ENCODE results near the gene C3orf70.

Gene C3orf70

GRCh38 chr3:185089751-185090150, 63.1 kb downstream of the C3orf70 start:
- TF ChIP-seq ZBTB10 (tag by site-specific recombination; IDR thresholded peaks at IDR 0.05) (no peak), RBAK (tag by site-specific recombination; IDR thresholded peaks at IDR 0.05) (no peak), ZBTB6 (tag by site-specific recombination; IDR thresholded peaks at IDR 0.05) (no peak), ZNF580 (tag by site-specific recombination; IDR thresholded peaks at IDR 0.05) (no peak), ZNF549 (tag by site-specific recombination; IDR thresholded peaks at IDR 0.05) (no peak), ZNF843 (tag by site-specific recombination; IDR thresholded peaks at IDR 0.05) (no peak), ZNF174 (tag by site-specific recombination; IDR thresholded peaks at IDR 0.05) (no peak)
- Histone ChIP-seq H3K36me3 (ENCODE audit: control insufficient read depth in 2 of 2, insufficient read depth in 1 of 2, low read length in 2 of 2) (no peaks in the 10 kb centered on the region), H3K4me1 (ENCODE audit: control insufficient read depth, insufficient read depth, low read length) (no peaks in the 10 kb centered on the region), H3K9me3 (ENCODE audit: control insufficient read depth, insufficient read depth, low read depth, low read length) (no peaks in the 10 kb centered on the region), H3K27ac (ENCODE audit: extremely low read depth, low read depth, low read length) (no peak overlapping the region), H3K4me3 (ENCODE audit: low read depth, low read length) (no peak overlapping the region)
- ChIA-PET POLR2A (no interaction called here), CTCF (interaction anchor here (0.6 to 0.7 kb wide), 2 partner anchors 20 to 63 kb away, joined by 3 to 4 read pairs; partner anchors contain the start of gene C3orf70)

GRCh38 chr3:185089343-185089742, 63.5 kb downstream of the C3orf70 start:
- no peaks in the 10 kb centered on the region for H3K9me3 ChIP-seq (ENCODE audit: control insufficient read depth, insufficient read depth, low read depth, low read length)
- H3K4me1 ChIP-seq (ENCODE audit: control insufficient read depth, insufficient read depth, low read length): no peaks in the 10 kb centered on the region
- no peaks in the 10 kb centered on the region for H3K36me3 ChIP-seq (ENCODE audit: control insufficient read depth in 2 of 2, insufficient read depth in 1 of 2, low read length in 2 of 2)
- TF ChIP-seq, protein P1, sequence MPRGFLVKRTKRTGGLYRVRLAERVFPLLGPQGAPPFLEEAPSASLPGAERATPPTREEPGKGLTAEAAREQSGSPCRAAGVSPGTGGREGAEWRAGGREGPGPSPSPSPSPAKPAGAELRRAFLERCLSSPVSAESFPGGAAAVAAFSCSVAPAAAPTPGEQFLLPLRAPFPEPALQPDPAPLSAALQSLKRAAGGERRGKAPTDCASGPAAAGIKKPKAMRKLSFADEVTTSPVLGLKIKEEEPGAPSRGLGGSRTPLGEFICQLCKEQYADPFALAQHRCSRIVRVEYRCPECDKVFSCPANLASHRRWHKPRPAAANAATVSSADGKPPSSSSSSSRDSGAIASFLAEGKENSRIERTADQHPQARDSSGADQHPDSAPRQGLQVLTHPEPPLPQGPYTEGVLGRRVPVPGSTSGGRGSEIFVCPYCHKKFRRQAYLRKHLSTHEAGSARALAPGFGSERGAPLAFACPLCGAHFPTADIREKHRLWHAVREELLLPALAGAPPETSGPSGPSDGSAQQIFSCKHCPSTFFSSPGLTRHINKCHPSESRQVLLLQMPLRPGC (tag by site-specific recombination; IDR thresholded peaks at IDR 0.05): no peak
- TF ChIP-seq ZNF311 (tag by site-specific recombination; IDR thresholded peaks at IDR 0.05; ENCODE audit: borderline replicate concordance) (no peak), SETDB1 (IDR thresholded peaks at IDR 0.05; ENCODE audit: insufficient read length, low read length) (no peak), ZNF624 (tag by site-specific recombination; IDR thresholded peaks at IDR 0.05) (no peak), ZNF621 (tag by site-specific recombination; IDR thresholded peaks at IDR 0.05) (no peak), ZFP3 (tag by site-specific recombination; IDR thresholded peaks at IDR 0.05; ENCODE audit: low read depth) (no peak), ZNF24 (tag by site-specific recombination; IDR thresholded peaks at IDR 0.05) (no peak)
- TF ChIP-seq, protein P2, sequence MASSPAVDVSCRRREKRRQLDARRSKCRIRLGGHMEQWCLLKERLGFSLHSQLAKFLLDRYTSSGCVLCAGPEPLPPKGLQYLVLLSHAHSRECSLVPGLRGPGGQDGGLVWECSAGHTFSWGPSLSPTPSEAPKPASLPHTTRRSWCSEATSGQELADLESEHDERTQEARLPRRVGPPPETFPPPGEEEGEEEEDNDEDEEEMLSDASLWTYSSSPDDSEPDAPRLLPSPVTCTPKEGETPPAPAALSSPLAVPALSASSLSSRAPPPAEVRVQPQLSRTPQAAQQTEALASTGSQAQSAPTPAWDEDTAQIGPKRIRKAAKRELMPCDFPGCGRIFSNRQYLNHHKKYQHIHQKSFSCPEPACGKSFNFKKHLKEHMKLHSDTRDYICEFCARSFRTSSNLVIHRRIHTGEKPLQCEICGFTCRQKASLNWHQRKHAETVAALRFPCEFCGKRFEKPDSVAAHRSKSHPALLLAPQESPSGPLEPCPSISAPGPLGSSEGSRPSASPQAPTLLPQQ (tag by site-specific recombination; IDR thresholded peaks at IDR 0.05): no peak
- POLR2A ChIA-PET: no interaction called here
- CTCF ChIA-PET: interaction anchor here (0.6 to 0.7 kb wide), 3 partner anchors 20 to 67 kb away, joined by 3 to 4 read pairs (median 4); partner anchors contain the start of gene C3orf70
- no peak overlapping the region for H3K4me3 ChIP-seq (ENCODE audit: low read depth, low read length)
- H3K27ac ChIP-seq (ENCODE audit: extremely low read depth, low read depth, low read length): no peak overlapping the region

DNA sequence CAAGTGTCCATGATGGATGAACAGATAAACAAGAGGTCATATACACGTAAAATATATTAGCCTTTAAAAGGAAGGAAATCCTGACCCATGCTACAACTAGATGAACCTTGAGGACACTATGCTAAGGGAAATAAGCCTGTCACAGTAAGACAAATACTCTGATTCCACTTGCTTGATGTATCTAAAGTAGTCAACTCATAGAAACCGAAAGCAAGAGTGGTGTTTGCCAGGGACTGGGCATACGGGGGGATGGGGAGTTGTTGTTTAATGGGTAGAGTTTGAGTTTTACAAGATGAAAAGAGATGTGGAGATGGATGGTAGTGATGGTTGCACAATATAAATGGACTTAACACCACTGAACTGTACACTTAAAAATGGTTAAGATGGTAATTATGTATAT, 65.4 kb downstream of the C3orf70 start:
- CTCF ChIA-PET: no interaction called here
- POLR2A ChIA-PET: no interaction called here

More for the DNA sequence above, 65.4 kb downstream of the C3orf70 start:
- Histone ChIP-seq H3K36me3 (ENCODE audit: control insufficient read depth in 2 of 2, insufficient read depth in 1 of 2, low read length in 2 of 2) (no peaks in the 10 kb centered on the region), H3K4me1 (ENCODE audit: control insufficient read depth, insufficient read depth, low read length) (no peaks in the 10 kb centered on the region), H3K4me3 (ENCODE audit: low read depth, low read length) (no peak overlapping the region), H3K27ac (ENCODE audit: extremely low read depth, low read depth, low read length) (no peak overlapping the region), H3K9me3 (ENCODE audit: control insufficient read depth, insufficient read depth, low read depth, low read length) (no peaks in the 10 kb centered on the region)
- TF ChIP-seq ZNF2 (tag by site-specific recombination; IDR thresholded peaks at IDR 0.05): no peak
- no peak for TF ChIP-seq ZNF404 (tag by site-specific recombination; IDR thresholded peaks at IDR 0.05)
- TF ChIP-seq ZNF10 (tag by site-specific recombination; IDR thresholded peaks at IDR 0.05): no peak
- TF ChIP-seq SCRT1 (tag by site-specific recombination; IDR thresholded peaks at IDR 0.05; ENCODE audit: borderline replicate concordance): no peak
- TF ChIP-seq, protein P3, sequence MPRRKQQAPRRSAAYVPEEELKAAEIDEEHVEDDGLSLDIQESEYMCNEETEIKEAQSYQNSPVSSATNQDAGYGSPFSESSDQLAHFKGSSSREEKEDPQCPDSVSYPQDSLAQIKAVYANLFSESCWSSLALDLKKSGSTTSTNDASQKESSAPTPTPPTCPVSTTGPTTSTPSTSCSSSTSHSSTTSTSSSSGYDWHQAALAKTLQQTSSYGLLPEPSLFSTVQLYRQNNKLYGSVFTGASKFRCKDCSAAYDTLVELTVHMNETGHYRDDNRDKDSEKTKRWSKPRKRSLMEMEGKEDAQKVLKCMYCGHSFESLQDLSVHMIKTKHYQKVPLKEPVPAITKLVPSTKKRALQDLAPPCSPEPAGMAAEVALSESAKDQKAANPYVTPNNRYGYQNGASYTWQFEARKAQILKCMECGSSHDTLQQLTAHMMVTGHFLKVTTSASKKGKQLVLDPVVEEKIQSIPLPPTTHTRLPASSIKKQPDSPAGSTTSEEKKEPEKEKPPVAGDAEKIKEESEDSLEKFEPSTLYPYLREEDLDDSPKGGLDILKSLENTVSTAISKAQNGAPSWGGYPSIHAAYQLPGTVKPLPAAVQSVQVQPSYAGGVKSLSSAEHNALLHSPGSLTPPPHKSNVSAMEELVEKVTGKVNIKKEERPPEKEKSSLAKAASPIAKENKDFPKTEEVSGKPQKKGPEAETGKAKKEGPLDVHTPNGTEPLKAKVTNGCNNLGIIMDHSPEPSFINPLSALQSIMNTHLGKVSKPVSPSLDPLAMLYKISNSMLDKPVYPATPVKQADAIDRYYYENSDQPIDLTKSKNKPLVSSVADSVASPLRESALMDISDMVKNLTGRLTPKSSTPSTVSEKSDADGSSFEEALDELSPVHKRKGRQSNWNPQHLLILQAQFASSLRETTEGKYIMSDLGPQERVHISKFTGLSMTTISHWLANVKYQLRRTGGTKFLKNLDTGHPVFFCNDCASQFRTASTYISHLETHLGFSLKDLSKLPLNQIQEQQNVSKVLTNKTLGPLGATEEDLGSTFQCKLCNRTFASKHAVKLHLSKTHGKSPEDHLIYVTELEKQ (tag by site-specific recombination; IDR thresholded peaks at IDR 0.05; ENCODE audit: borderline replicate concordance): no peak
- no peak for TF ChIP-seq ZSCAN23 (tag by site-specific recombination; IDR thresholded peaks at IDR 0.05)
- TF ChIP-seq ZNF423 (tag by site-specific recombination; IDR thresholded peaks at IDR 0.05): no peak

Measured in HEK293 (cell line).